Cardiac muscle cell (in vitro differentiated cells and primary cell): ENCODE measurements around the gene COX4I2. TPM values are rescaled to one million over a fixed set of nuclear protein-coding genes. Genes with fewer than 3 reads are reported as not detected.

Experiments used
- DNase-seq, 2 donors: peaks; one replicate each; pipeline versions ENCODE4 v3.0.0 to v3.0.0-alpha.2; 2010 to 2017; ENCODE audit warnings: low read depth in 1 of 2, low spot score in 1 of 2
- H3K27ac ChIP-seq: fragments of 200-600 bp; sonication (generic); 2 replicates; pipeline ENCODE4 v1.5.1; 2016
- H3K27me3 ChIP-seq: fragments of 200-600 bp; sonication (generic); 2 replicates; pipeline ENCODE4 v1.6.0; 2016; ENCODE audit warnings: control low read depth
- H3K36me3 ChIP-seq: fragments of 200-600 bp; sonication (generic); 2 replicates; pipeline ENCODE4 v1.5.1; 2016; ENCODE audit warnings: control low read depth
- H3K4me1 ChIP-seq: fragments of 200-600 bp; sonication (generic); 2 replicates; pipeline ENCODE4 v1.8.1; 2017; ENCODE audit warnings: low read depth, mild to moderate bottlenecking, mixed run types
- H3K4me3 ChIP-seq: fragments of 200-600 bp; sonication (generic); 2 replicates; pipeline ENCODE4 v1.5.1; 2016; ENCODE audit warnings: mild to moderate bottlenecking
- H3K9me3 ChIP-seq: fragments of 200-600 bp; sonication (generic); 2 replicates; pipeline ENCODE4 v1.5.1; 2017; ENCODE audit warnings: low read depth, mild to moderate bottlenecking, control low read depth
- CTCF ChIP-seq: IDR thresholded peaks from 2 replicates; pipeline ENCODE4 v1.5.1; 2012; ENCODE audit warnings: low read depth, mild to moderate bottlenecking, low read length
- polyA plus RNA-seq: library from polyadenylated mRNA; unstranded; fragments of >200 nt; fragmentation: Nextera tagmentation; extraction: Ambion mirVana; gene quantifications from 2 replicates; pipeline ENCODE4 v1.2.1, GENCODE V29; 2016
- total RNA-seq: library from RNA; depleted of rRNA; stranded (reverse); fragments of >200 nt; gene quantifications from 2 replicates; pipeline ENCODE4 v1.2.3, GENCODE V29; 2016

The COX4I2 gene
- total and polyA plus RNA-seq, 2 experiments from 2014 or later = 0.81 TPM; not detected in 1

- DNase-seq = no peak
- no peak for TF ChIP-seq CTCF
- Histone ChIP-seq H3K36me3 (no peaks in the 10 kb centered on the region), H3K9me3 (no peaks in the 10 kb centered on the region), H3K4me1 (peaks cover 35% of the 10 kb centered on the region), H3K27me3 (no peaks in the 10 kb centered on the region), H3K27ac (peak overlapping the region; percentile 89), H3K4me3 (no peak overlapping the region)
Observed at GRCh38 chr20:31681128-31681727, 43.5 kb downstream of the COX4I2 start.

GRCh38 chr20:31681769-31682168, 44.1 kb downstream of the COX4I2 start:
- Histone ChIP-seq H3K36me3 (no peaks in the 10 kb centered on the region), H3K9me3 (no peaks in the 10 kb centered on the region), H3K4me1 (peaks cover 32% of the 10 kb centered on the region), H3K27ac (peak overlapping the region; percentile 89), H3K4me3 (no peak overlapping the region), H3K27me3 (no peaks in the 10 kb centered on the region)
- DNase-seq = no peak
- TF ChIP-seq CTCF = no peak

GRCh38 chr20:31682352-31682751, 44.6 kb downstream of the COX4I2 start:
- Histone ChIP-seq H3K36me3 (no peaks in the 10 kb centered on the region), H3K4me3 (no peak overlapping the region), H3K4me1 (peaks cover 29% of the 10 kb centered on the region), H3K27me3 (no peaks in the 10 kb centered on the region), H3K9me3 (no peaks in the 10 kb centered on the region), H3K27ac (peak overlapping the region; percentile 89)
- DNase-seq = no peak
- no peak for TF ChIP-seq CTCF

- no peaks in the 10 kb centered on the region for H3K27me3 ChIP-seq
- no peak for DNase-seq
- peak overlapping the region; percentile 57 for H3K27ac ChIP-seq
- H3K4me1 ChIP-seq = peaks cover 24% of the 10 kb centered on the region
- no peak for TF ChIP-seq CTCF
- no peak overlapping the region for H3K4me3 ChIP-seq
- no peaks in the 10 kb centered on the region for H3K9me3 ChIP-seq
- H3K36me3 ChIP-seq = no peaks in the 10 kb centered on the region
Observed at GRCh38 chr20:31682927-31683326, 45.2 kb downstream of the COX4I2 start.

GRCh38 chr20:31684153-31685015, 46.7 kb downstream of the COX4I2 start:
- Histone ChIP-seq H3K4me1 (peaks cover 9% of the 10 kb centered on the region), H3K27ac (no peak overlapping the region), H3K36me3 (no peaks in the 10 kb centered on the region), H3K27me3 (no peaks in the 10 kb centered on the region), H3K9me3 (no peaks in the 10 kb centered on the region), H3K4me3 (no peak overlapping the region)
- TF ChIP-seq CTCF = no peak
- no peak for DNase-seq
